Stimulated activated CD4-positive, alpha-beta T cell treated with anti-CD3 and anti-CD28 coated beads, TNF-alpha, amount 100 ng/mL, for 4 hours (primary cell): ENCODE measurements around the gene ZNF281.
"Not testable (repeated sequence)": the region's sequence is repeated elsewhere in the genome, so short reads cannot be mapped to it uniquely, and the experiment has no call there.

Source experiments
- DNase-seq, 3 experiments: peaks; one replicate each; pipeline ENCODE4 v3.0.0-alpha.2; 2020; ENCODE audit warnings: low read depth in 3 of 3

ZNF281 gene, protein sequence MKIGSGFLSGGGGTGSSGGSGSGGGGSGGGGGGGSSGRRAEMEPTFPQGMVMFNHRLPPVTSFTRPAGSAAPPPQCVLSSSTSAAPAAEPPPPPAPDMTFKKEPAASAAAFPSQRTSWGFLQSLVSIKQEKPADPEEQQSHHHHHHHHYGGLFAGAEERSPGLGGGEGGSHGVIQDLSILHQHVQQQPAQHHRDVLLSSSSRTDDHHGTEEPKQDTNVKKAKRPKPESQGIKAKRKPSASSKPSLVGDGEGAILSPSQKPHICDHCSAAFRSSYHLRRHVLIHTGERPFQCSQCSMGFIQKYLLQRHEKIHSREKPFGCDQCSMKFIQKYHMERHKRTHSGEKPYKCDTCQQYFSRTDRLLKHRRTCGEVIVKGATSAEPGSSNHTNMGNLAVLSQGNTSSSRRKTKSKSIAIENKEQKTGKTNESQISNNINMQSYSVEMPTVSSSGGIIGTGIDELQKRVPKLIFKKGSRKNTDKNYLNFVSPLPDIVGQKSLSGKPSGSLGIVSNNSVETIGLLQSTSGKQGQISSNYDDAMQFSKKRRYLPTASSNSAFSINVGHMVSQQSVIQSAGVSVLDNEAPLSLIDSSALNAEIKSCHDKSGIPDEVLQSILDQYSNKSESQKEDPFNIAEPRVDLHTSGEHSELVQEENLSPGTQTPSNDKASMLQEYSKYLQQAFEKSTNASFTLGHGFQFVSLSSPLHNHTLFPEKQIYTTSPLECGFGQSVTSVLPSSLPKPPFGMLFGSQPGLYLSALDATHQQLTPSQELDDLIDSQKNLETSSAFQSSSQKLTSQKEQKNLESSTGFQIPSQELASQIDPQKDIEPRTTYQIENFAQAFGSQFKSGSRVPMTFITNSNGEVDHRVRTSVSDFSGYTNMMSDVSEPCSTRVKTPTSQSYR

GRCh38 chr1:200409761-200410565 lies at the start of gene ZNF281:
TSS of gene ZNF281 (minus strand) at chr1:200410036. CDS start at chr1:200409705, 331 bp downstream.
- peak; percentile 87 to 91 (median 89) for DNase-seq

DNA sequence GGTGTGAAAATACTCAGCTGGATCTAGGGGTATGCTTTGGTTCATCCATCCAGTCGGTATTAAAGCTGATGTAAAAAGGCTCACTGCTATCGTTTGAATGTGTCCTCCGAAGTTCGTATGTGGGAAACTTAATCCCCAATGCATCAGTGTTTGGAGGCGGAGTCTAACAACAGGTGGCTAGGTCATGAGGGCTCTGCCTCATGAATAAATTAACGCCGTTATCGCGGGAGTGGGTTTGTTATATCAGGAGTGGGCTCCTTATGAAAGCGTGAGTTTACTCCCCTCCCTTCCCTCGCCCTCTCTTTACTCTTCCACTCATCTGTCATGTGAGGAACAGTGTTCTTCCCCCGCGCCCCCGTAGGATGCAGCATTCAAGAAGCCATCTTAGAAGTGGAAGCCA lies 48.9 kb upstream of the ZNF281 start:
- DNase-seq: no peak

DNA sequence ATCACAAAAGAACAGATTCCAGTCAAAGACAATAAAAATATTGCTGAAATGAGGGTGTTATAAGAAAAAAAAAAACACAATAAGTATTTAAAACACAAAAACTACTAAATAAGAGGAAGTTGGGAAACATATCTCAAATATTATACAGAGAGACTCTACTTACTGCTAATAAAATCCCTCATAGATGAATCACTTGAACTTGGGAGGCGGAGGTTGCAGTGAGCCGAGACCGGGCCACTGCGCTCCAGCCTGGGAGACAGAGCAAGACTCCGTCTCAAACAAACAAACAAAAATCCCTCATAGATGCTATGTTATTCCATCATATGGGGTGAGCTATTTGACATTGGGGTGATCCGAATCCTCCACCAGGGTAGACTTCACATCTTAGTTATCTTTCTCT lies 48.0 kb upstream of the ZNF281 start:
- no peak for DNase-seq

DNA sequence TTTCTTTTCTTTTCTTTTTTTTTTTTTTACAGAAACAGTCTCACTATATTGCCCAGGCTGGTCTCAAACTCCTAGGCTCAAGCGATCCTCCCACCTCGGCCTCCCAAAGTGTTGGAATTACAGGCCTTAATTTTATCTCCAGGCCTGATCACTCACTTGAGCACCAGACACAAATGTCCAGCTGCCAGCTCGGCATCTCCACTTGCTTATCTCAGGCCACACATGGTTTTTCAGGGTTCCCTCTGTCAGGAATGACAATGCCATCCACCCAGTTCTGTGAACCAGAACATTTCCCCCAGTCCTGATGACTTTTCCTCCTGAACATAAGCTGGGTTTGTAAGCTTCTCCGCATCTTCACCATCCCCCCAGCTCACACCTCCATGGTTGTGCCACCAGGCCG lies 44.6 kb upstream of the ZNF281 start:
- DNase-seq: no peak

GRCh38 chr1:200453553-200453905 lies 43.7 kb upstream of the ZNF281 start:
- no peak for DNase-seq

- no peak for DNase-seq
Observed at GRCh38 chr1:200452850-200453552, 43.2 kb upstream of the ZNF281 start.

- DNase-seq: no peak
Observed at GRCh38 chr1:200448034-200448762, 38.4 kb upstream of the ZNF281 start.

DNA sequence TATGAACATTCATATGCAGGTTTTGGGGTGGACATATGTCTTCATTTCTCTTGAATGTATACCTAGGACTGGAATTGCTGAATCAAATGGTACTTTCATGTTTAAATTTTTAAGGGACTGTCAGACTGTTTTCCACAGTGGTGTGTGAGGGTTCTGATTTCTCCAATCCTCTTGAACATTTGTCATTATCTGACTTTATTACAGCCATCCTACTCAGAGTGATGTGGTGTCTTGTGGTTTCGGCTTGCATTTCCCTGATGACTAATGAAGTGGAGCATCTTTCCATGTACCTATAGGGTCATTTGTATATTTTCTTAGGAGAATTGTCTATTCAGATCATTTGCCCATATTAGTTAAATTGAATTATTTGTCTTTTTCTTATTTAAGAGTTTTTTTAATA lies 35.4 kb upstream of the ZNF281 start:
- no peak for DNase-seq

GRCh38 chr1:200444478-200444877 lies 34.6 kb upstream of the ZNF281 start:
- DNase-seq: no peak

DNA sequence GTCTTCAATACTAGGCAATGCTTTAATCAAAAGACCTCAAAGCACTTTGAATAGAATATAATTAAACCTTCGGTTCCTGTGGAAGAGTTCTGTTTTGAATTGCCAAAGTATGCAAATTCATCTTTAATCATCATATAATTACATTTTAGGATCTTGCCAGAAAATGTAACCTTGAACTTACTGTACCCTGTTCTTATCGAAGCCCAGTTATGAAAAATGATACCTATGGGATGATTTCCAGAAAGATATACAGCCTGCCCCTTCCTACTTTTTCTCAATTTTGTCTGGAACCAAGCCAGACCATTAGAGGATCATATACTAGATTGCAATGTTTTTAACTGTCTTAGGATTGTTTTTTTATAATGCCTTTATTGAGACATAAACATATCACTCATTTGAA lies 34.0 kb upstream of the ZNF281 start:
- DNase-seq: no peak

DNA sequence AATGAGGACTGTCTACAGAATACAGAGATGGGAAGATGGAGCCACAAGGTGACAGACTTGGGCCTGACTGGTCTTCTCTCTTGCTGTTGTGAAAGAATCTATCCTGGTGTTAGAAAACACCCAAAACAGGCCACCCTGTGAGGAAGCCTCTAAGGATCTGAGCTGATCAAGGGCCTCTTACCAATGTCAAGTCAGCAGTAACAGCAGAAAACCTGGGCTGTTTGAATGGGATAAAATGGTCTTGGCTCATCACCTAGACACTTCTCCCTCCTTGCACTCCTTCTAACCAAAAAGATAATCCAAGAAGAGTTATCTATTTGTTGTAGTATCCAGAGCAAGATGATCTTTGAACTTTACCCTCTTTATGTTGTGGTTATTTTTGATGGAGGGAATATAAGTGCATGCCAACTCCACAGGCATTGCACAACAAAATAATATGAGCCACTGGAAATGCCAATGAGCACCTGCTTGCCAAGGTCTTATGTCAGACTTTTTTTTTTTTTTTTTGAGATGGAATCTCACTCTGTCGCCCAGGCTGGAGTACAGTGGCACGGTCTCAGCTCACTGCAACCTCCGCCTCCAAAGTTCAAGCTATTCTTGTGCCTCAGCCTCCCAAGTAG lies 32.8 kb upstream of the ZNF281 start:
- DNase-seq: no peak

- no peak for DNase-seq
Observed at GRCh38 chr1:200442023-200442422, 32.2 kb upstream of the ZNF281 start.

DNA sequence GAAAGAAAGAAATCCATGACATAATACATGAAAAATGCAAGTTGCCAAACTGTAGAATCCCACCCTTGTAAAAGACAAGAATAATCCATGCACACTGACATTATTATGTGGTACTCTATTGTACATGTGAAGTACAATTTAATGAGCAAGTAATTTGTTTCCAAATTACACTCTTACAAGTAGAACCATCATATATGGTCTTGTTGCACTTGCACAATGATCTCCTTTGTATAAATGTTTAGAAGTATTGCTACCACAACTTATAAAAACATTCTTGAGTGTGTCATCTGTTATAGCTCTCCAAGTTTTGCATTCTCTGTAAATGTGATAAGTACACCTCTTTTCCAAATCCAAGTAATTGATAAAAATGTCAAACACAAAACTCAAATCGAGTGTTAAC lies 29.1 kb upstream of the ZNF281 start:
- no peak for DNase-seq

DNA sequence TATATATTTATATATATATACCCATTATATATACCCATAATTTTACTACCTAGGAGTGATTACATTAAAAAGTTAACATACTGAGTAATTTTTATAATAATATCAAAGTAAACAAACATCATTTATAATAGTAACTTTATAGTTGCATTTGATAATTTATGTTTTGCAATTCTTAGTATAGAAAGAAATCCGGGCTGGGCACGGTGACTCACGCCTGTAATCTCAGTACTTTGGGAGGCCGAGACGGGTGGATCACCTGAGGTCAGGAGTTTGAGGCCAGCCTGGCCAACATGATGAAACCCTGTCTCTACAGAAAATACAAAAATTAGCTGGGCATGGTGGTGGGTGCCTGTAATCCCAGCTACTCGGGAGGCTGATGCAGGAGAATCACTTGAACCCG lies 28.6 kb upstream of the ZNF281 start:
- not testable (repeated sequence) for DNase-seq

DNA sequence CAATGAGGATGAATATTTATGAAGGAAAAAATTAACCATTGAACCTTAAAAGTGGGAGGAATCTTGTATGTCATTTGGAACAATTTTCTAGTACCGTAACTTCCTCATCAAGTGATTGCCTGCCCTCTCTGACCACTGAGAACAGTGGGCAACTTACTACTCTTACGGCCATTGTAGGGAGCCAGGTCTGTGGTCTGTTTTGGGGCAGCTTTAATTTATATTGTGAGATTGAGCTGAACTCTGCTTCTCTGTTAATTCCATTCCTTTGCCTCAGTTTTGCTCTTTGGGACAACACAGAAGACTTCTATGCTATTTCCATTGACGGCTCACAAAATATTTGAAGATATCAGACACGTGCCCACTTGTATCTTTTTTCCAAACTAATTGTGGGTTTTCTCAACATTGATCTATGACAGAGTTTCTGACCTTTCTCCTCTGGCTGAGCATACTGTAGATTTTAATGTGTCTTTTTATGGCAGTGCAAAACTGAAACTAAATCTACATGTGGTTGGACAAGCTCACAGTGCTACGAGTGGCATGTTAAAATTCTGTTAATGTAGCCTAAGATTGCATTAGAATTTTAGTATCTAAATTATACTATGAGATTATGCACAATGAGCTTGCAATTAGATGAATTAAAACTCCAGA lies 27.8 kb upstream of the ZNF281 start:
- DNase-seq: no peak

- DNase-seq: no peak
Observed at GRCh38 chr1:200437088-200437487, 27.3 kb upstream of the ZNF281 start.

DNA sequence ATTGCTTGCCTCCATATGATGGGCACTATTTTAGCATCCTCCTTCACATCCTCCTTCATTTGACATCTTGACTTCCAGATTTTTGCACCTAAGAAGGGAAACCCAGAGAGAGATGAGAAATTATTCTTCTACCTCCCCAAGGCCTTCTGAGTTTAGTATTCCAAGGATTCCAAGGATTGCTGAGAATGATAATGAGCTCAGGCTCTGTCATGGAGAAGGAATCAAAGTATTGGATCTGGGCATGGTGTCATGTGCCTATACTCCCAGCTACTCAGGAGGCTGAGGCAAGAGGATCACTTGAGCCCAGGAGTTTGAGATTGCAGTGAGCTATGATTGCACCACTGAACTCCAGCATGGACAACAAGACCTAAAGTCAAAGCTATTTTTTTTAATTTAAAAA lies 26.6 kb upstream of the ZNF281 start:
- no peak for DNase-seq

DNA sequence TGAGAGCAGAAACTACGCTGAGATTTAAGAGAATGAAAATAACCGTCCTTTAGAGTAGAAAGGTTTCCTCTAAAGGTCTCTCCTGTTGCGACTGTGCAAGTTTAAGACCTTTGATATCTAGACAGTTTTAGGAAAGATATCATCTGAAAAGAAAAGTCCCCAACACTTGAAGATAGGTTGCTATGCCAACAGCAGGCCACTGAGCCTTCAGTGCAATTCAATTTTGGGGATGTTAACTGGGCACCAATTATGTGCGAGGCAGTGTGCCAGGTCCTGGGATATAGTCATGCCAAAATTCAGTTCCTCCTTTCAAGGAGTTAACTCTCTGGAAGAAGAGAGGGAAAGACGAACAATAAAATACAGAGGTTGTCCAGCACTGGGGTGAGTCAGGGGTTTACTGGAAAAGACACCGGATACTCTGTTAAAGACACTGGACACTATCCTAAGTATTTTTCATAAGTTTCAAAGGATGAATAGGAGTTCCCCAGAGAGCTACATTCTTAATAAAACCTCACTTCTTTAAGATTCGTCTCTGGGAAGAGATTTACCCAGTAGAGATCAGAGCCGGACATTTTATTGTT lies 25.5 kb upstream of the ZNF281 start:
- DNase-seq: no peak

GRCh38 chr1:200433586-200433985 lies 23.8 kb upstream of the ZNF281 start:
- DNase-seq: no peak
